Loucy (cell line): ENCODE data around the gene STK4.

Source experiments
- H2AFZ ChIP-seq: fragments of 200-600 bp; sonication (generic); 2 replicates; pipeline ENCODE4 v1.6.0; 2016; ENCODE audit warnings: antibody characterized with exemption, mild to moderate bottlenecking, low read length, moderate library complexity
- H3F3A ChIP-seq: fragments of 200-600 bp; 2 replicates; pipeline ENCODE4 v1.6.0; 2016; ENCODE audit warnings: antibody characterized with exemption, low read depth, mild to moderate bottlenecking
- H3K27me3 ChIP-seq: fragments of 200-600 bp; sonication (generic); 2 replicates; pipeline ENCODE4 v1.6.1; 2014; ENCODE audit warnings: low read length, mild to moderate bottlenecking; ENCODE audit not compliant: insufficient read depth, poor library complexity, severe bottlenecking
- H3K36me3 ChIP-seq: fragments of 200-600 bp; sonication (generic); 2 replicates; pipeline ENCODE4 v1.6.1; 2016; ENCODE audit warnings: low read length; ENCODE audit not compliant: insufficient read depth
- H3K4me1 ChIP-seq: fragments of 200-600 bp; sonication (generic); 2 replicates; pipeline ENCODE4 v1.5.1; 2014; ENCODE audit warnings: low read length, mild to moderate bottlenecking; ENCODE audit not compliant: insufficient read depth, poor library complexity, severe bottlenecking
- H3K4me2 ChIP-seq: fragments of 200-600 bp; sonication (generic); 2 replicates; pipeline ENCODE4 v1.6.0; 2014; ENCODE audit warnings: antibody characterized with exemption, low read length, low read depth, mild to moderate bottlenecking; ENCODE audit not compliant: poor library complexity, severe bottlenecking
- H3K4me3 ChIP-seq: fragments of 200-600 bp; sonication (generic); 2 replicates; pipeline ENCODE4 v1.5.1; 2014; ENCODE audit warnings: low read length, mild to moderate bottlenecking, mixed read lengths; ENCODE audit not compliant: poor library complexity, severe bottlenecking
- H3K79me2 ChIP-seq: fragments of 200-600 bp; sonication (generic); 2 replicates; pipeline ENCODE4 v1.6.1; 2014; ENCODE audit warnings: low read length; ENCODE audit not compliant: insufficient read depth
- H3K9ac ChIP-seq: fragments of 200-600 bp; sonication (generic); 2 replicates; pipeline ENCODE4 v1.6.0; 2014; ENCODE audit warnings: mild to moderate bottlenecking, low read depth, low read length, moderate library complexity; ENCODE audit not compliant: poor library complexity, severe bottlenecking
- H3K9me2 ChIP-seq: fragments of 200-600 bp; sonication (generic); replicated peaks from 2 replicates; pipeline ENCODE4 v1.6.1; 2016; ENCODE audit warnings: low read depth, low read length, mixed read lengths
- H3K9me3 ChIP-seq: fragments of 200-600 bp; sonication (generic); 2 replicates; pipeline ENCODE4 v1.6.1; 2014; ENCODE audit warnings: mild to moderate bottlenecking, antibody characterized with exemption, low read length, low read depth; ENCODE audit not compliant: insufficient read depth
- H4K20me1 ChIP-seq: fragments of 200-600 bp; sonication (generic); 2 replicates; pipeline ENCODE4 v1.6.0; 2014; ENCODE audit warnings: antibody characterized with exemption, low read length, mild to moderate bottlenecking; ENCODE audit not compliant: insufficient read depth, poor library complexity, severe bottlenecking
- EZH2phosphoT487 ChIP-seq: fragments of 200-600 bp; IDR thresholded peaks from 2 replicates; pipeline ENCODE4 v1.6.1; 2018; ENCODE audit warnings: antibody characterized with exemption, mild to moderate bottlenecking, moderate library complexity, borderline replicate concordance
- TF ChIP-seq, protein P1 (sequence below): fragments of 200-600 bp; sonication (generic); conservative IDR thresholded peaks from 2 replicates; pipeline ENCODE4 v1.5.1; 2014; ENCODE audit warnings: mild to moderate bottlenecking, antibody characterized with exemption, low read length

STK4 gene

DNA sequence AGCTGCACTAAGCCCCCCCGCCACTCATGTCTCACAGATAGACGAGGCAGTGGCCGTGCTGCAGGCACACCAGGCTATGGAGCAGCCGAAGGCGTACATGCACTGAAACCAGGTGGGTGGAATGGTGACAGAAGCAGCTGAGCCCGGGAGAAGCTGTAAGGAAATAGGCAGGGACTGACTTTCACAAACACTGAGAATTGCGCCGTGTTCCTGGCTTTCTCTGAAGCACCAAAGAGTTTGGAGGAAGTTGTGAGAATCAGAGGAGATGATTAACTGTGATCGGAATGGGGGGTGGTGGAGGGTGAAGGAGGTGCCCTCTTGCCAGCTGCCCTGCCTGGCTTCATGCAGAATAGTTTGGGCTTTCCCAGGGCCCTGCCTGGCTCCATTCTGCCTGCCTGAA is 27.7 kb upstream of the STK4 start:
- no peaks in the 10 kb centered on the region for H3K4me1 ChIP-seq
- no peak overlapping the region for H2AFZ ChIP-seq
- H3F3A ChIP-seq, result no peaks in the 10 kb centered on the region
- H3K9me2 ChIP-seq, result no peaks in the 10 kb centered on the region
- no peaks in the 10 kb centered on the region for H4K20me1 ChIP-seq
- H3K79me2 ChIP-seq, result no peaks in the 10 kb centered on the region
- no peaks in the 10 kb centered on the region for H3K9me3 ChIP-seq
- TF ChIP-seq, protein P1, sequence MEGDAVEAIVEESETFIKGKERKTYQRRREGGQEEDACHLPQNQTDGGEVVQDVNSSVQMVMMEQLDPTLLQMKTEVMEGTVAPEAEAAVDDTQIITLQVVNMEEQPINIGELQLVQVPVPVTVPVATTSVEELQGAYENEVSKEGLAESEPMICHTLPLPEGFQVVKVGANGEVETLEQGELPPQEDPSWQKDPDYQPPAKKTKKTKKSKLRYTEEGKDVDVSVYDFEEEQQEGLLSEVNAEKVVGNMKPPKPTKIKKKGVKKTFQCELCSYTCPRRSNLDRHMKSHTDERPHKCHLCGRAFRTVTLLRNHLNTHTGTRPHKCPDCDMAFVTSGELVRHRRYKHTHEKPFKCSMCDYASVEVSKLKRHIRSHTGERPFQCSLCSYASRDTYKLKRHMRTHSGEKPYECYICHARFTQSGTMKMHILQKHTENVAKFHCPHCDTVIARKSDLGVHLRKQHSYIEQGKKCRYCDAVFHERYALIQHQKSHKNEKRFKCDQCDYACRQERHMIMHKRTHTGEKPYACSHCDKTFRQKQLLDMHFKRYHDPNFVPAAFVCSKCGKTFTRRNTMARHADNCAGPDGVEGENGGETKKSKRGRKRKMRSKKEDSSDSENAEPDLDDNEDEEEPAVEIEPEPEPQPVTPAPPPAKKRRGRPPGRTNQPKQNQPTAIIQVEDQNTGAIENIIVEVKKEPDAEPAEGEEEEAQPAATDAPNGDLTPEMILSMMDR, result no peak
- TF ChIP-seq EZH2phosphoT487, result no peak
- no peaks in the 10 kb centered on the region for H3K27me3 ChIP-seq
- H3K9ac ChIP-seq, result no peak overlapping the region
- H3K36me3 ChIP-seq, result peaks cover 44% of the 10 kb centered on the region; the same call in 1 of the 2 replicates
- H3K4me2 ChIP-seq, result no peak overlapping the region
- H3K4me3 ChIP-seq, result no peak overlapping the region

DNA sequence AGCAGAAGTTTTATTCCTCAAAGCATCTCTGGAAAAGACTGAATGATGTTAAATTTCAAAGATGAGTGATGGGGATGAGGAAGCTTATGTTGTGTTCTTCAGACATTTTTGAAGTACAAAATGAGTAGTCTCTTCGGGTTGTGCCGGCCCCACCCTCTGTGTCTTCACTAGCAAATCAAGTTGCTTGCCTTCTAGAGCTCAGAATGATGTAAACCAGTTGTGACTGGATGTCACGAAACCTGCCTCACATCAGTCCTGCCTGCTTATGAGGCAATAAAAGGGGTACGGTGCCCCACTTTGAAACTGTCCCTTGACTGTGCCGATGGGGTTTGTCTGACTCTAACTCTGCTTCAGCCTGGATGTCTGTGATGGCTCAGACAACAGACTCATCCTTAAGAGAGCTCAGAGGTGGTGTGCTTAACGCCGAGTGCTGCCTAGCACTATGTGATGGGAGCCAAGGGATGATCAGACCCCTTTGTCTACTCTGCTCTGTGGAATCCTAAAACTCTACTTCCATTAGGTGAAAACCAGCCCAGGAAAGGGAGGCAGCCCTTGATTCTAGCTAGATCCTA is 25.1 kb upstream of the STK4 start:
- Histone ChIP-seq H3K27me3 (no peaks in the 10 kb centered on the region), H3K9me2 (no peaks in the 10 kb centered on the region), H3K9ac (no peak overlapping the region), H3K9me3 (no peaks in the 10 kb centered on the region), H3K4me3 (no peak overlapping the region), H3K4me1 (no peaks in the 10 kb centered on the region), H3K4me2 (no peak overlapping the region), H3K79me2 (no peaks in the 10 kb centered on the region), H3F3A (no peaks in the 10 kb centered on the region), H3K36me3 (peaks cover 68% of the 10 kb centered on the region; the same call in 1 of the 2 replicates), H4K20me1 (no peaks in the 10 kb centered on the region), H2AFZ (no peak overlapping the region)
- no peak for TF ChIP-seq EZH2phosphoT487
- TF ChIP-seq, protein P1, result no peak

DNA sequence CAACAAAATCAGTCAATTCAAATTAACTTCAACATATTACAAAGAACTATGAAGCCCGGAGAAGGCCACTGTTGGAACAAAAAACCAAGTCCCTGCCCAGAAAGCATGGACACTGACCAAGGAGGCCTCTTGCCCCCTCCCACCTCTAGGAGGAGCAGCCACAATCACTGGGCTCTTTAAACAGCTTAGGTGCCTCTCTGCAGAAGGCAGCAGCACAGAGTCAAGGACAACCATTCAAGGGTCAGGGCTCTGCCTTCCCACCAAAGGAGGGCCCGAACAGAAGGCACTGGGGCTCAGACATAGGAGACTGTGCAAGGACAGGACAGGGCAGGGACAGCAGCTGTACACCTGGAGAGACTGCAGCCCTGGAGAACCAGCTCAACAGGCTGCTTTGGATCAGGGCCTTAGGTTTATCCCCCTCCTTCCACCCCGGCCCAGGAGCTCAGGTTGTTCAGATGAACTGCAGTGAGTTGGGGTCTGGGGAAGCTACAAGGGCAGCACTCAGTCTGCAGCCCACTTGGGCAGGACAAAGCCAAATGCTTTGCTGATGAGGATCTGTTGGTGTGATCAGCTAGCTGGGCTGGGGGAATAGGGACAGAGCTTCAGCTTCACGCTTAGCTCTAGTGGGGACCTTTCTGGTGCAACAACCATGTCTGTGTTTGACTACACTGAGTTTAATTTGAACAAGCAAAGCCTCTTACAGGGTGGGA is 23.9 kb upstream of the STK4 start:
- Histone ChIP-seq H3K4me3 (no peak overlapping the region), H3F3A (no peaks in the 10 kb centered on the region), H3K9me3 (no peaks in the 10 kb centered on the region), H4K20me1 (no peaks in the 10 kb centered on the region), H3K4me2 (no peak overlapping the region), H3K4me1 (no peaks in the 10 kb centered on the region), H3K36me3 (peaks cover 80% of the 10 kb centered on the region; the same call in 1 of the 2 replicates), H3K27me3 (no peaks in the 10 kb centered on the region), H2AFZ (no peak overlapping the region), H3K79me2 (no peaks in the 10 kb centered on the region), H3K9me2 (no peaks in the 10 kb centered on the region), H3K9ac (no peak overlapping the region)
- no peak for TF ChIP-seq EZH2phosphoT487
- TF ChIP-seq, protein P1, result no peak
